Measurements from ENCODE around the gene KAZN. TPM values are rescaled to one million over a fixed set of nuclear protein-coding genes. Genes with fewer than 3 reads are reported as not detected.

KAZN gene
- total and polyA plus RNA-seq, 10 donors, result 20.0 to 245 (median 144) TPM

GRCh38 chr1:14786109-14786675, 187.7 kb downstream of the KAZN start:
- TF ChIP-seq CTCF (IDR thresholded peaks at IDR 0.05 in 8 of 11, conservative IDR thresholded peaks at IDR 0.05 in 3 of 11) (no peak), POLR2AphosphoS5 (IDR thresholded peaks at IDR 0.05) (no peak), POLR2A (IDR thresholded peaks at IDR 0.05) (no peak)
- Histone ChIP-seq H3K27me3 (replicated peaks in 1 of 7) (no peaks in the 10 kb centered on the region), H3K36me3 (no peaks in the 10 kb centered on the region), H3K4me1 (peaks cover 0 to 26% (median 6%) of the 10 kb centered on the region in 6 donors), H3K9me3 (no peaks in the 10 kb centered on the region), H3K27ac (peak overlapping the region in 5 of 8 donors; percentile 11 to 45 (median 37)), H3K4me3 (no peak overlapping the region)
- intact Hi-C loops (cut with DNase I; ENCODE audit: low total_unique reads), result no loop called here
- peak; percentile 29 for DNase-seq
- WGBS, 5 donors, result 60 to 78% (median 66%) methylated on average over 9 of the region's 9 CpGs

DNA sequence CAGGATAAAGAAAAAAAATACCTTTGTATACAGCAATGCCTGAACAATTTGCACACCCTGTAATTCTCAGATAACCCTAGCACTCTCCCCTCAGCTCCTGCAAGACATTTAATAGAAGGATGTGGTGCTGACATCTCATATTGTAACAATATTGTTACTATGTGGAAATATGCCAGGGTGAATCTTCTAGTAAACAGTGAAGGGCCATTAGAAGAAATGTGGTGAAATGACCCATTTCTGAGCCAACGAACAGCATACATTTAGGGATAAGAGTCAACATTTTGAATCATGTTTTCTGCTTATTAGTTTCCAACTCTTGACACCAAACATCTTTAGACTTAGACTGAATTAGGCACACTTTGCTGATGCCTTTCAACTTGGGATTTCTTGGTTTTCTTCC, 188.2 kb downstream of the KAZN start:
- Histone ChIP-seq H3K9me3 (no peaks in the 10 kb centered on the region), H3K36me3 (no peaks in the 10 kb centered on the region), H3K27ac (peak overlapping the region in 2 of 8 donors; percentile 11 to 45), H3K4me3 (no peak overlapping the region), H3K4me1 (peaks cover 0 to 26% (median 6%) of the 10 kb centered on the region in 6 donors), H3K27me3 (replicated peaks in 1 of 7) (no peaks in the 10 kb centered on the region)
- TF ChIP-seq POLR2A (IDR thresholded peaks at IDR 0.05) (no peak), CTCF (IDR thresholded peaks at IDR 0.05 in 8 of 11, conservative IDR thresholded peaks at IDR 0.05 in 3 of 11) (no peak), POLR2AphosphoS5 (IDR thresholded peaks at IDR 0.05) (no peak)
- DNase-seq, result no peak
- WGBS, 5 donors, result 63 to 87% (median 80%) methylated on average over 1 of the region's 1 CpG
- intact Hi-C loops (cut with DNase I; ENCODE audit: low total_unique reads), result no loop called here

DNA sequence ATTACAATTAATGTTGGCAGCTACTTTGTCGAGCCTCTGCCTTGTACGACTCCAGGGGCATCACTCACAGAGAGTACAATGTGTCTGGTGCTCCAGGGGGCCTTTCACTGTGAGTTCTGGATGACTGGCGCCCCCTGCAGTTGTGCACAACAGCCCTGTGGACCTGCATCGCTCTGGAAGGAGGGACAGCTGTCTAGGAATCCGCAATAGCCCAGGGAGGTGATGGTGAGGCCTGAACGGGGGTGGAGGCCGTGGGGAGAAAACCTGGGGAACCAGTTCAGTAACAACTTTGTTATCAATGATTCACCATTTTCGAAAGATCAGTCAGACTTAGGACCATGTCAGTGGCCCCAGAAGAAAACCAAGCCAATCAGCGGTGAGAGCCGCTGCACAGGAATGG, 189.1 kb downstream of the KAZN start:
- H3K4me3 ChIP-seq, result no peak overlapping the region
- no peak for TF ChIP-seq CTCF (IDR thresholded peaks at IDR 0.05 in 8 of 11, conservative IDR thresholded peaks at IDR 0.05 in 3 of 11)
- TF ChIP-seq POLR2AphosphoS5 (IDR thresholded peaks at IDR 0.05), result no peak
- H3K4me1 ChIP-seq, result peaks cover 0 to 24% (median 6%) of the 10 kb centered on the region in 6 donors
- no peaks in the 10 kb centered on the region for H3K27me3 ChIP-seq (replicated peaks in 1 of 7)
- no peaks in the 10 kb centered on the region for H3K9me3 ChIP-seq
- H3K36me3 ChIP-seq, result no peaks in the 10 kb centered on the region
- DNase-seq, result peak; percentile 28
- 82 to 95% (median 88%) methylated on average over 9 to 10 of the region's 10 CpGs for WGBS, 5 donors
- intact Hi-C loops (cut with DNase I; ENCODE audit: low total_unique reads), result no loop called here
- H3K27ac ChIP-seq, result no peak overlapping the region

- no peaks in the 10 kb centered on the region for H3K36me3 ChIP-seq
- 89 to 98% (median 95%) methylated on average over 7 of the region's 7 CpGs for WGBS, 5 donors
- H3K27me3 ChIP-seq (replicated peaks in 1 of 7), result no peaks in the 10 kb centered on the region
- H3K4me3 ChIP-seq, result no peak overlapping the region
- no peaks in the 10 kb centered on the region for H3K9me3 ChIP-seq
- peak; percentile 20 for DNase-seq
- intact Hi-C loops (cut with DNase I; ENCODE audit: low total_unique reads), result no loop called here
- TF ChIP-seq CTCF (IDR thresholded peaks at IDR 0.05 in 8 of 11, conservative IDR thresholded peaks at IDR 0.05 in 3 of 11) (no peak), POLR2A (IDR thresholded peaks at IDR 0.05) (no peak), POLR2AphosphoS5 (IDR thresholded peaks at IDR 0.05) (no peak)
- peaks cover 0 to 19% (median 3%) of the 10 kb centered on the region in 6 donors for H3K4me1 ChIP-seq
- no peak overlapping the region for H3K27ac ChIP-seq
Measured at GRCh38 chr1:14788080-14788479, 189.6 kb downstream of the KAZN start.
